CD4-positive, CD25-positive, alpha-beta regulatory T cell (primary cell): Measurements from ENCODE around the gene GSDME. TPM values are rescaled to one million over a fixed set of nuclear protein-coding genes. Genes with fewer than 3 reads are reported as not detected.
A peak's percentile ranks its signal among the peaks of the same experiment; 100 is the strongest.

Source experiments
- ATAC-seq, 2 donors: fragments of 150-1000 bp; cut with Tn5 transposase; one replicate each; pipeline ENCODE4 v1.10.0; 2021; ENCODE audit warnings: low read depth in 2 of 2, moderate number of reproducible peaks in 2 of 2, moderate library complexity in 1 of 2
- DNase-seq, 3 donors: peaks; one replicate each; pipeline versions ENCODE4 v3.0.0 to v3.0.0-alpha.2; 2012 to 2022; ENCODE audit warnings: mixed read lengths in 1 of 3
- H3K27ac ChIP-seq: one replicate; pipeline ENCODE4 v1.7.0; 2013; ENCODE audit warnings: mild to moderate bottlenecking, low read length; ENCODE audit not compliant: insufficient read depth, poor library complexity, severe bottlenecking
- H3K27me3 ChIP-seq: one replicate; pipeline ENCODE4 v1.7.0; 2013; ENCODE audit warnings: low read length; ENCODE audit not compliant: control insufficient read depth, insufficient read depth
- H3K36me3 ChIP-seq: one replicate; pipeline ENCODE4 v1.7.0; 2013; ENCODE audit warnings: mild to moderate bottlenecking, low read length, moderate library complexity; ENCODE audit not compliant: control insufficient read depth, insufficient read depth
- H3K4me1 ChIP-seq: 2 replicates; pipeline ENCODE4 v1.7.0; 2013; ENCODE audit warnings: mild to moderate bottlenecking, low read length; ENCODE audit not compliant: insufficient read depth, control insufficient read depth, poor library complexity, severe bottlenecking
- H3K4me3 ChIP-seq: one replicate; pipeline ENCODE4 v1.7.0; 2013; ENCODE audit warnings: low read depth, mild to moderate bottlenecking, low read length, moderate library complexity
- H3K9me3 ChIP-seq, 2 experiments: 1 replicate in 1 of 2; 2 replicates in 1 of 2; pipeline ENCODE4 v1.7.0; 2013; ENCODE audit warnings: low read length in 2 of 2, mild to moderate bottlenecking in 1 of 2, moderate library complexity in 1 of 2; ENCODE audit not compliant: control insufficient read depth in 2 of 2
- H3K27ac Mint-ChIP-seq, 3 donors: one replicate each; pipeline ENCODE4 v1.8.0; 2020 to 2022; ENCODE audit warnings: mild to moderate bottlenecking in 3 of 3, mixed read lengths in 3 of 3, moderate library complexity in 2 of 3
- H3K27me3 Mint-ChIP-seq: one replicate; pipeline ENCODE4 v1.8.0; 2022; ENCODE audit warnings: mild to moderate bottlenecking, mixed read lengths
- H3K36me3 Mint-ChIP-seq: one replicate; pipeline ENCODE4 v1.8.0; 2020; ENCODE audit warnings: mixed read lengths
- H3K4me1 Mint-ChIP-seq, 4 donors: one replicate each; pipeline ENCODE4 v1.8.0; 2020 to 2022; ENCODE audit warnings: mixed read lengths in 4 of 4, mild to moderate bottlenecking in 1 of 4
- H3K4me3 Mint-ChIP-seq, 4 donors: one replicate each; pipeline ENCODE4 v1.8.0; 2020 to 2022; ENCODE audit warnings: mild to moderate bottlenecking in 4 of 4, mixed read lengths in 4 of 4, moderate library complexity in 3 of 4
- H3K9me3 Mint-ChIP-seq, 7 donors: one replicate each; pipeline ENCODE4 v1.8.0; 2020 to 2022; ENCODE audit warnings: mixed read lengths in 7 of 7, mild to moderate bottlenecking in 3 of 7, moderate library complexity in 2 of 7
- polyA plus RNA-seq, 4 donors: library from polyadenylated mRNA; unstranded; fragments of 300-500 nt; fragmentation: Illumina TruSeq; gene quantifications; one replicate each; pipeline ENCODE4 v1.2.3, GENCODE V29; 2021
- total RNA-seq: library from RNA; stranded (reverse); gene quantifications from one replicate; pipeline ENCODE4 v1.2.3, GENCODE V29; 2022

GSDME gene
- total and polyA plus RNA-seq, 5 donors from 2014 or later = 0.15 to 0.55 (median 0.38) TPM; not detected in 2

GRCh38 chr7:24690251-24690650, 67.0 kb downstream of the GSDME start:
- no peak overlapping the region for H3K27ac ChIP-seq
- H3K36me3 Mint-ChIP-seq = peaks cover 20% of the 10 kb centered on the region
- no peak overlapping the region for H3K27ac Mint-ChIP-seq
- H3K4me3 Mint-ChIP-seq = no peak overlapping the region
- H3K4me3 ChIP-seq = no peak overlapping the region
- no peak for DNase-seq
- peaks cover 0 to 3% (median 0%) of the 10 kb centered on the region in 7 donors for H3K9me3 Mint-ChIP-seq
- no peaks in the 10 kb centered on the region for H3K36me3 ChIP-seq
- no peak for ATAC-seq
- H3K9me3 ChIP-seq = no peaks in the 10 kb centered on the region
- no peaks in the 10 kb centered on the region for H3K4me1 ChIP-seq
- H3K4me1 Mint-ChIP-seq = peaks cover 0 to 2% (median 0%) of the 10 kb centered on the region in 4 donors
- H3K27me3 ChIP-seq = no peaks in the 10 kb centered on the region
- no peaks in the 10 kb centered on the region for H3K27me3 Mint-ChIP-seq

GRCh38 chr7:24685708-24686107, 71.6 kb downstream of the GSDME start:
- H3K4me1 Mint-ChIP-seq = peaks cover 0 to 2% (median 0%) of the 10 kb centered on the region in 4 donors
- no peak for DNase-seq
- H3K36me3 ChIP-seq = peaks cover 2% of the 10 kb centered on the region
- H3K9me3 ChIP-seq = no peaks in the 10 kb centered on the region
- peak overlapping the region in 1 of 3 donors; percentile 74 for H3K27ac Mint-ChIP-seq
- H3K4me3 ChIP-seq = no peak overlapping the region
- H3K27ac ChIP-seq = no peak overlapping the region
- no peak for ATAC-seq
- H3K4me1 ChIP-seq = no peaks in the 10 kb centered on the region
- H3K27me3 Mint-ChIP-seq = no peaks in the 10 kb centered on the region
- H3K9me3 Mint-ChIP-seq = no peaks in the 10 kb centered on the region
- H3K36me3 Mint-ChIP-seq = peaks cover 34% of the 10 kb centered on the region
- no peaks in the 10 kb centered on the region for H3K27me3 ChIP-seq
- H3K4me3 Mint-ChIP-seq = no peak overlapping the region

DNA sequence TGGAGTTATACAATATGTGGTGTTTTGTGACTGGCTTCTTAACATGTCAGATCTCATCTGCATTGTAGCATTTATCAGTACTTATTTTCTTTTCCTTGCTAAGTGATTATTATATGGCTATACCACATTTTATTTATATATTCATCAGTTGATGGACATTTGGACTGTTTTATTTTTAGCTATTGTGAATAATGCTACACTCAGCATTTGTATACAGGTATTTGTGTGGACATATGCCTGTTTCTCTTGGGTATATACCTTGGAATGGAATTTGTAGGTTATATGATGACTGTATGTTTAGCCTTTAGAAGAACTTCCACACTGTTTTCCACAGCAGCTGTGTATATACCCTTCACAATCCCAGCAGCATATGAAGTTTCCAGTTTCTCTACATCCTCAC, 86.5 kb downstream of the GSDME start:
- H3K4me3 ChIP-seq = no peak overlapping the region
- Mint-ChIP-seq H3K27ac (peak overlapping the region in 1 of 3 donors; percentile 20), H3K4me3 (no peak overlapping the region), H3K9me3 (no peaks in the 10 kb centered on the region), H3K36me3 (no peaks in the 10 kb centered on the region), H3K4me1 (peaks cover 0 to 2% (median 0%) of the 10 kb centered on the region in 4 donors), H3K27me3 (no peaks in the 10 kb centered on the region)
- no peaks in the 10 kb centered on the region for H3K9me3 ChIP-seq
- no peak overlapping the region for H3K27ac ChIP-seq
- H3K27me3 ChIP-seq = no peaks in the 10 kb centered on the region
- no peaks in the 10 kb centered on the region for H3K36me3 ChIP-seq
- no peak for ATAC-seq
- DNase-seq = no peak
- no peaks in the 10 kb centered on the region for H3K4me1 ChIP-seq

GRCh38 chr7:24669971-24670591, 87.2 kb downstream of the GSDME start:
- Histone ChIP-seq H3K9me3 (no peaks in the 10 kb centered on the region), H3K4me3 (no peak overlapping the region), H3K4me1 (no peaks in the 10 kb centered on the region), H3K27me3 (no peaks in the 10 kb centered on the region), H3K27ac (no peak overlapping the region), H3K36me3 (no peaks in the 10 kb centered on the region)
- Mint-ChIP-seq H3K4me1 (peaks cover 0 to 6% (median 0%) of the 10 kb centered on the region in 4 donors), H3K27ac (peak overlapping the region in 1 of 3 donors; percentile 20), H3K27me3 (no peaks in the 10 kb centered on the region), H3K4me3 (no peak overlapping the region), H3K9me3 (no peaks in the 10 kb centered on the region), H3K36me3 (no peaks in the 10 kb centered on the region)
- DNase-seq (no peak), ATAC-seq (no peak)

- no peak overlapping the region for H3K4me3 ChIP-seq
- Mint-ChIP-seq H3K4me3 (no peak overlapping the region), H3K4me1 (peaks cover 0 to 6% (median 0%) of the 10 kb centered on the region in 4 donors), H3K27ac (no peak overlapping the region), H3K36me3 (no peaks in the 10 kb centered on the region), H3K27me3 (no peaks in the 10 kb centered on the region), H3K9me3 (no peaks in the 10 kb centered on the region)
- DNase-seq (no peak), ATAC-seq (no peak)
- no peaks in the 10 kb centered on the region for H3K4me1 ChIP-seq
- no peak overlapping the region for H3K27ac ChIP-seq
- no peaks in the 10 kb centered on the region for H3K9me3 ChIP-seq
- no peaks in the 10 kb centered on the region for H3K36me3 ChIP-seq
- H3K27me3 ChIP-seq = no peaks in the 10 kb centered on the region
These were observed 88.2 kb downstream of the GSDME start for GRCh38 chr7:24668927-24669635.

DNA sequence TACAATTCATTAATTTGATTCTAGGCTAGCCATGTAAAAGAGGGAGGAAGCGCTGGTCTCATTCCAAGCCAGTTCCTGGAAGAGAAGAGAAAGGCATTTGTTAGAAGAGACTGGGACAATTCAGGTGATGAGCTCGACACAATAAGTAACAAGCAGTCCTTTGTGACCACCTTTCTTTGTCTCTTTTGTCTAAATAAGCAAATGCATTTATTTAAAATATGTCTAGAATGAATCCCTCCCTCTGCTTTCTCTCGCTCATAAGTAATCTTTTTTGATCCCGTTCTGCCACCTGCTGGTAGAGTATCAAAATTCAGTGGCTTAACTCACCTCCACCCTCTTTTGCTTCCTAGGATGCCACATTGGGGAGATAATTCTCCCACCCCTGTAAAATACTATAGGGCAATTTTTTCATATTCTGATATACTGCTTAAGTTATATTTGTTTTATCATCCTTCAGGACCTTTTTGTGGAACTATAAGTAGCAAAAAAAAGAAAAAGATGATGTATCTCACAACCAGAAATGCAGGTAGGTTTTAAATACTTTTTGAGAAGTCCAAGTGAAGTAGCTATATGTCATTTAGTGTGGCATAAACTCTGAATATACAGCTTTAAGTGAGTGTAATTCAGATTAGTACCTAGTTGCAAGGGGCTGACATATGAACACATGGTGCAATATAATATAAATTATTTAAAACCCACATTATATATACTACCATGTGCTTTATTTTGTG, 91.5 kb downstream of the GSDME start:
- DNase-seq (peak; percentile 13 to 68 (median 53)), ATAC-seq (no peak)
- Mint-ChIP-seq H3K27ac (peak overlapping the region in 1 of 3 donors; percentile 7), H3K27me3 (no peaks in the 10 kb centered on the region), H3K4me1 (peaks cover 0 to 6% (median 0%) of the 10 kb centered on the region in 4 donors), H3K36me3 (no peaks in the 10 kb centered on the region), H3K4me3 (peak overlapping the region in 1 of 4 donors; percentile 21), H3K9me3 (no peaks in the 10 kb centered on the region)
- no peak overlapping the region for H3K27ac ChIP-seq
- no peaks in the 10 kb centered on the region for H3K36me3 ChIP-seq
- no peaks in the 10 kb centered on the region for H3K9me3 ChIP-seq
- no peak overlapping the region for H3K4me3 ChIP-seq
- H3K27me3 ChIP-seq = no peaks in the 10 kb centered on the region
- no peaks in the 10 kb centered on the region for H3K4me1 ChIP-seq

DNA sequence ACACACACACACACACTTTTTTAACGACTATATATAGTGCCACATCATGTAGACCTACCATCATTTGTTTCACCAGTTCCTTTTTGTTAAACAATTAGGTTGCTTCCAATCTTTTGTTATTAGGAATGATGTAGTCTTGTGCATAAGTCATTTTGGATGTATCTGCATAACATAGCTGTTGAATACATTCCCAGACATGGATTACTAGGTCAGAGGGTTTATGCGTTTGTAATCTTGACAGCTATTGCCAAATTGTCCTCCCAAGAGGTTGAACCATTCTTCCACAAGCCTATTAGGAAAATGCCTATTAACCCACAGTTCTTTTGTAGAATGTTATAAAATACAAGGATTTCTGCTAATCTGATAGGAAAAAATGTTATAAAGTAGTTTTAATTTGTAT, 96.7 kb downstream of the GSDME start:
- Mint-ChIP-seq H3K27ac (no peak overlapping the region), H3K9me3 (peaks cover 0 to 2% (median 0%) of the 10 kb centered on the region in 7 donors), H3K36me3 (peaks cover 6% of the 10 kb centered on the region), H3K4me1 (peaks cover 0 to 7% (median under 1%) of the 10 kb centered on the region in 4 donors), H3K27me3 (no peaks in the 10 kb centered on the region), H3K4me3 (no peak overlapping the region)
- Histone ChIP-seq H3K4me1 (no peaks in the 10 kb centered on the region), H3K9me3 (no peaks in the 10 kb centered on the region), H3K36me3 (no peaks in the 10 kb centered on the region), H3K27ac (no peak overlapping the region), H3K27me3 (no peaks in the 10 kb centered on the region), H3K4me3 (no peak overlapping the region)
- DNase-seq (no peak), ATAC-seq (no peak)
